OCI-LY1 (cell line): ENCODE measurements around the gene GRIA4.

Experiments used
- H2AFZ ChIP-seq: fragments of 200-600 bp; sonication (generic), shearing (Covaris generic); 2 replicates; pipeline ENCODE4 v1.6.0; 2014; ENCODE audit warnings: antibody characterized with exemption, mild to moderate bottlenecking, low read length
- H3F3A ChIP-seq: fragments of 200-600 bp; sonication (generic), shearing (Covaris generic); 2 replicates; pipeline ENCODE4 v1.6.0; 2014; ENCODE audit warnings: mild to moderate bottlenecking, antibody characterized with exemption, low read length, moderate library complexity; ENCODE audit not compliant: insufficient read depth
- H3K27ac ChIP-seq: fragments of 200-600 bp; sonication (generic); 2 replicates; pipeline ENCODE4 v1.5.1; 2014; ENCODE audit warnings: low read length, mixed run types, mild to moderate bottlenecking, low read depth; ENCODE audit not compliant: poor library complexity, severe bottlenecking
- H3K27me3 ChIP-seq: fragments of 200-600 bp; sonication (generic); 2 replicates; pipeline ENCODE4 v1.6.0; 2014; ENCODE audit warnings: antibody characterized with exemption, mild to moderate bottlenecking, low read length, moderate library complexity; ENCODE audit not compliant: insufficient read depth
- H3K36me3 ChIP-seq: fragments of 200-600 bp; sonication (generic); 2 replicates; pipeline ENCODE4 v1.6.1; 2014; ENCODE audit warnings: mild to moderate bottlenecking, antibody characterized with exemption, low read length, moderate library complexity, mixed read lengths; ENCODE audit not compliant: insufficient read depth
- H3K4me1 ChIP-seq: fragments of 200-600 bp; sonication (generic); 2 replicates; pipeline ENCODE4 v1.5.1; 2014; ENCODE audit warnings: mild to moderate bottlenecking, low read length, moderate library complexity; ENCODE audit not compliant: insufficient read depth, severe bottlenecking
- H3K4me2 ChIP-seq: fragments of 200-600 bp; sonication (generic), shearing (Covaris generic); 2 replicates; pipeline ENCODE4 v1.6.1; 2014; ENCODE audit warnings: low read length
- H3K4me3 ChIP-seq: fragments of 200-600 bp; sonication (generic); 2 replicates; pipeline ENCODE4 v1.5.1; 2014; ENCODE audit warnings: low read length, low read depth, mild to moderate bottlenecking, mixed read lengths; ENCODE audit not compliant: poor library complexity, severe bottlenecking
- H3K79me2 ChIP-seq: fragments of 200-600 bp; shearing (Covaris generic); 2 replicates; pipeline ENCODE4 v1.6.1; 2016; ENCODE audit warnings: mixed run types, low read length, mixed read lengths; ENCODE audit not compliant: insufficient read depth
- H3K9ac ChIP-seq: fragments of 200-600 bp; sonication (generic), shearing (Covaris generic); 2 replicates; pipeline ENCODE4 v1.6.1; 2014; ENCODE audit warnings: mild to moderate bottlenecking, low read length, mixed read lengths
- H3K9me2 ChIP-seq: fragments of 200-600 bp; sonication (generic), shearing (Covaris generic); 2 replicates; pipeline ENCODE4 v1.6.1; 2014; ENCODE audit warnings: low read depth, mild to moderate bottlenecking, low read length, mixed read lengths
- H3K9me3 ChIP-seq: fragments of 200-600 bp; shearing (Covaris generic); 2 replicates; pipeline ENCODE4 v1.6.1; 2014; ENCODE audit warnings: low read length, mixed read lengths
- H4K20me1 ChIP-seq: fragments of 200-600 bp; sonication (generic), shearing (Covaris generic); 2 replicates; pipeline ENCODE4 v1.6.0; 2016; ENCODE audit warnings: mild to moderate bottlenecking, low read length; ENCODE audit not compliant: insufficient read depth
- CTCF ChIP-seq: fragments of 200-600 bp; sonication (generic), shearing (Covaris generic); IDR thresholded peaks from 2 replicates; pipeline ENCODE4 v1.5.1; 2017; ENCODE audit warnings: mild to moderate bottlenecking, antibody characterized with exemption, low read length, moderate library complexity, mixed read lengths
- EZH2 ChIP-seq: fragments of 200-600 bp; sonication (generic), shearing (Covaris generic); IDR thresholded peaks from 2 replicates; pipeline ENCODE4 v1.8.0; 2017; ENCODE audit warnings: borderline replicate concordance, mixed run types, mild to moderate bottlenecking, antibody characterized with exemption, low read length, moderate library complexity, mixed read lengths

The GRIA4 gene

DNA sequence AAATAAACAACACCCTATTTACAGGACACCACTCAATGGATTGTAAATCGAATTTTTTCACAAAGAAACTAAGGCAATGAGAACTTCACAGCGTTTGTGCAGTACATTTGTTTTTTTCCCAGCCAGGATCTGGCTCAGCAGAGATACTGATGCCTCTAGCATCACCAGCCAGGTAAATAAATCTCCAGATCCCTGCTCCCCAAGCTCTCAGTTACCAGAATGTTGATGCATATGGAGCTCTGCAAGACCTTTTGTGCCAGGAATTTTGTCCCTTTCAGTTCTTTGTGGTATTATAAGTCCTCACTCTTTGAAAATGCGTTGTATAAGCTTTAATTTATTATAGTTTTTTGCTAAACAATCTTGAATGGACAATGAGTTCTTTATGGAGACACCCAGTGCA lies 274.6 kb downstream of the GRIA4 start:
- no peaks in the 10 kb centered on the region for H3K36me3 ChIP-seq
- H3K4me1 ChIP-seq = no peaks in the 10 kb centered on the region
- H4K20me1 ChIP-seq = no peaks in the 10 kb centered on the region
- H3K27me3 ChIP-seq = no peaks in the 10 kb centered on the region
- no peaks in the 10 kb centered on the region for H3F3A ChIP-seq
- H3K4me2 ChIP-seq = no peak overlapping the region
- no peaks in the 10 kb centered on the region for H3K9me2 ChIP-seq
- H3K4me3 ChIP-seq = no peak overlapping the region
- no peak overlapping the region for H3K9ac ChIP-seq
- H3K9me3 ChIP-seq = no peaks in the 10 kb centered on the region
- no peaks in the 10 kb centered on the region for H3K79me2 ChIP-seq
- no peak overlapping the region for H2AFZ ChIP-seq
- H3K27ac ChIP-seq = no peak overlapping the region
- TF ChIP-seq CTCF (no peak), EZH2 (no peak)

DNA sequence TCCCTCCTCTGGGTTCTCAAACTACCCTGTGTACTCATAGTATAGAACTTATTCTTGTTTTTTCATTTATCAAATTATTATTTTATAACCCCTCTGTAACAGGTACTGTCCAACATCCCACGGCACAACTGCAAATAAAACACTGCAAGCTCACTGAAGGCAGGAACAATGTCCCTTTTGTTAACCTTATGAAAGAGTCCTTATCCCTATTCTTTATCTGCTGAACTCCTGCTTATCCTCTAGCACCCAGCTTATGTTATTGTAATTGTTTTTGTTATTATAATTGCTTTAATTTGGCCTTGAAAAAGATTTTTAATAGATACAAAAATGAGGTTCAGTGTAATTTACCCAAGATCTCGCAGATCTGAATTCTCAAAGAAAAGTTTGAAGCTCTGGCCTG lies 281.8 kb downstream of the GRIA4 start:
- Histone ChIP-seq H3F3A (no peaks in the 10 kb centered on the region), H3K4me2 (no peak overlapping the region), H2AFZ (no peak overlapping the region), H3K27ac (no peak overlapping the region), H3K9me3 (no peaks in the 10 kb centered on the region), H4K20me1 (no peaks in the 10 kb centered on the region), H3K9ac (no peak overlapping the region), H3K36me3 (no peaks in the 10 kb centered on the region), H3K27me3 (no peaks in the 10 kb centered on the region), H3K79me2 (no peaks in the 10 kb centered on the region), H3K4me3 (no peak overlapping the region), H3K9me2 (no peaks in the 10 kb centered on the region), H3K4me1 (no peaks in the 10 kb centered on the region)
- no peak for TF ChIP-seq EZH2

DNA sequence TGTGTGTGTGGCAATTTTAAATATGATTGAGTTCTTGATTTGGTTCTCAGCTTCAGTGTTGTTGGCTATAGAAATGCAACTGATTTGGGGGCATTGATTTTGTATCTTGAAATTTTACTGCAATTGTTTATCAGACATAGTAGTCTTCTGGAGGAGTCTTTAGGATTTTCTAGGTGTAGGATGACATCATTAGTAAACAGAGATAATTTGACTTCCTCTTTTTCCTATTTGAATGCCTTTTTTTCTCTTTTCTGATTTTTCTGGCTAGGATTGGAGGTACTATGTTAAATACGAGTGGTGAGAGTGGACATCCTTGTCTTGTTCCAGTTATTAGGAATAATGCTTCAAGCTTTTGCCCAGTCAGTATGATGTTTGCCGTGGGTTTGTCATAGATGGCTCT lies 287.3 kb downstream of the GRIA4 start:
- H3K27ac ChIP-seq = no peak overlapping the region
- no peaks in the 10 kb centered on the region for H3K9me3 ChIP-seq
- no peaks in the 10 kb centered on the region for H3F3A ChIP-seq
- H4K20me1 ChIP-seq = no peaks in the 10 kb centered on the region
- H3K9ac ChIP-seq = no peak overlapping the region
- H3K4me3 ChIP-seq = no peak overlapping the region
- H3K4me1 ChIP-seq = no peaks in the 10 kb centered on the region
- no peaks in the 10 kb centered on the region for H3K9me2 ChIP-seq
- H3K79me2 ChIP-seq = no peaks in the 10 kb centered on the region
- H3K36me3 ChIP-seq = no peaks in the 10 kb centered on the region
- no peaks in the 10 kb centered on the region for H3K27me3 ChIP-seq
- H2AFZ ChIP-seq = no peak overlapping the region
- H3K4me2 ChIP-seq = no peak overlapping the region
- TF ChIP-seq CTCF = no peak
- no peak for TF ChIP-seq EZH2

DNA sequence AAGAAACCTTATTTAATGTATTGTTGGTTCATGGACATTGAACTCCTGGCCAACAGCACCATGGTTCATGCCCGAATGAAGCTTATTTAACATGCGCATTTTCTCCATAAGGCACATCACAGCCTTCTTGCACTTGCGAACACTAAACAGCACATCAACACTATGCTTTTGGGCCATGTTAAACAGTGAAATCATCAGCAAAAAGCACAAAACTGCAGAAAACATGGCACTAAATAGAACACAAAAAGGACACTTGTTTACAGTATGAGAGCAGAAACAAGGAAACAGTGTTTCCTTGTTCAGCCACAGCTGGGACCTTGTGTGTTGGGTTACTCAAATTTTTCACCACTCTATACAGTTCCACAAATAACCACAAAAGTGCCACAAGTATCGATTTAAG lies 289.9 kb downstream of the GRIA4 start:
- Histone ChIP-seq H3K9ac (no peak overlapping the region), H3K4me1 (no peaks in the 10 kb centered on the region), H3K79me2 (no peaks in the 10 kb centered on the region), H3K4me2 (no peak overlapping the region), H3K27ac (no peak overlapping the region), H3K27me3 (no peaks in the 10 kb centered on the region), H3K9me2 (no peaks in the 10 kb centered on the region), H3K9me3 (no peaks in the 10 kb centered on the region), H3K4me3 (no peak overlapping the region), H4K20me1 (no peaks in the 10 kb centered on the region), H3K36me3 (no peaks in the 10 kb centered on the region), H3F3A (no peaks in the 10 kb centered on the region), H2AFZ (no peak overlapping the region)
- no peak for TF ChIP-seq CTCF
- no peak for TF ChIP-seq EZH2
